HG03378 (cell line): ENCODE data around the gene ZNF892.
"Not testable (repeated sequence)": the region's sequence is repeated elsewhere in the genome, so short reads cannot be mapped to it uniquely, and the experiment has no call there.

Experiments used
- ATAC-seq: cut with Tn5 transposase; IDR thresholded peaks from one replicate; pipeline ENCODE4 v1.9.1; 2021; ENCODE audit warnings: mild to moderate bottlenecking, moderate library complexity; ENCODE audit not compliant: unreplicated experiment

The ZNF892 gene

DNA sequence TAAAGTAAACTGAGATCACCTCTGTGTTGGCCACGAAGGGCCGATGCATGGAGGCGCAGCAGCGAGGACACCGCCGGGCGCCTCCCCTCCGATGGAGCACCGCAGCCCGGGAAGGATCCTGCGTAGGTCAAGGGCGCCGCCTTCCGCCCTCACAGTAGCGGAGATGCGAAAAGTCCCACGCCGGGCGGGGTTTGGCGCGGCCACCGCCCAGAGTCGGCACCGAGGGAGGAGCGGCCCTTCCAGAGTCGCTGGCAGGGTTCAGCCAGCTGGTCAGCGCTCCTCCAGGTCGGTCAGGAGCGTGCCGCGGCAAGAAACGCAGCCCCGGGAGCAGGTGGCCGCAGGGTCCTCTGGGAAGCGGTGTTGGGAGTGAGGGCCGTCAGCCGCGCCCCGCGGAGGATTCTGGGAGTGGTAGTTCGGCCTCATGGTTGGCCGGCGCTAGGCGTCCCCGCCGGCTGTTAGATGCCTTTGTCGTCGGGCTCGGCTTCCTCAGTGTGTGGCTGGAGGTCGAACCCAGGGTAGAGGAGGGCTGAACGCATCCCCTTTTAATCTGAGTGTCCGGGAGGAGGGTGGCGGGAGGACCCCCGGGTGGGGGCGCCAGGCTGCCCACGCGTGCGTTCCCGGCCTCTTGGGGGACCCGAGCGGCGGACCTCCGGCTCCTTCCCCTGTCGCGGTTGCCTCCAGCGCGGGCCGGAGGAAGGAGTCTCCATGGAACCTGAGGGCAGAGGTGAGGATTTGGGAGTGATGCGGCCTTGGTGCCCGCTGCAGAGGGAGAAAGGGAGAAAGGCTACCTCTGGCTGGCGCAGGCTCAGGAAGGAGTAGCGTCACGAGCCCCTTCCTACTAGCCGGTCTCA is at the start of gene ZNF892:
Gene ZNF892 (plus strand): TSS at position 411 of the 851 bp plus-strand sequence. CDS start 295 bp downstream, at position 706.
- ATAC-seq: peak; percentile 96

DNA sequence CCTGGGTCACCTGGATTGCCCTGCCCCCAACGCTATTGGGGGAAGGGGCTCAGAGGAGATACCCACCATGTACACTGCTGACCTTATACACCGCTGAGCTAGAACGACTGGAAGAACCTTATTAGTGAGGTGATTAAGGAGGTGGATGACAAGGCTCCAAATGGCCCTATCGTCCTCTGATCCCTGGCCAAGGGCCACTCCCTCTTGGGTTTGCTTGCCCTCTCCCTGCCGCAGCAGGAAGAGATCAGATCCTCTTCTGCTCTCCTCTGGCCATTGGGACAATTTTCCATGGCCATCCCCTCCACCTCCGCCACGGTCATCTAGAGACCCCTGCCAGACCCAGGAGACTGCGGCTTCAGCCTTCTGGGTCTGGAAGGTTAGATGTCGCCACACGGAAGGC is 48.9 kb upstream of the ZNF892 start:
- no peak for ATAC-seq

DNA sequence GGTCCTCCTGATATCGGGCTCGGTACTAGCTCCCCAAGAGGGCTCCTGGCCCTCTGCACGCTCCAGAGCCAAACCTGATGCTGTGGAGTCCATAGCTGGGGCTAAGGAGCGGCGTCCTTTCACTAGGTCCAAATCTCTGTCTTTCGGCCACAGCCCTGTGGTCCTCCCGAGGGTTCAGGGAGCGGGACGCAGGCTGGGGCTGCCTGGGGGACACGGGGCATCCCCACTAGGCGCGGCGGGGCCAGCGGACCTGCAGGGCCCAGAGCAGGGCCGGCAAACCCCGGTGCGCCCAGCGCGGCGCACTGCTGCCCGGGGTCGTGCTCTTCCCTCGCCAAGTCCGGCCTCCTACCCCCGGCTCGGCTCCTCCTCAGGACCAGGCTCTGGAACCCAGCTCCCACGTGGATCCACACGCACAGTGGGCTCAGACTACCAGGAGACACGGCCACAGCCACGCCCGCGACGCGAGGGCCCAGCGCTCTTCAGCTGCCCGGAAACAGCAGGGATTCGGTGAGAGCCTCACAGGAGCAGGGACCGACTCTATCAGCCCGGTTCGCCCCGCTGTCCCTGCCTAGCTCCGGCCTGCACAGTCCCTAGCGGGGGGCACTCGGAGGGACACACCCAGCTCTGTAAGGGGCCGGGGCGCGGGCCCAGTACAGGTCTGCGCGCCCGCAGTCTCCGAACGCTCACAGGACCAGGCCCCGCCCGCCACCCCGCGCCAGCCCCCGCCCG is 48.3 kb upstream of the ZNF892 start:
- peak; percentile 34 for ATAC-seq

DNA sequence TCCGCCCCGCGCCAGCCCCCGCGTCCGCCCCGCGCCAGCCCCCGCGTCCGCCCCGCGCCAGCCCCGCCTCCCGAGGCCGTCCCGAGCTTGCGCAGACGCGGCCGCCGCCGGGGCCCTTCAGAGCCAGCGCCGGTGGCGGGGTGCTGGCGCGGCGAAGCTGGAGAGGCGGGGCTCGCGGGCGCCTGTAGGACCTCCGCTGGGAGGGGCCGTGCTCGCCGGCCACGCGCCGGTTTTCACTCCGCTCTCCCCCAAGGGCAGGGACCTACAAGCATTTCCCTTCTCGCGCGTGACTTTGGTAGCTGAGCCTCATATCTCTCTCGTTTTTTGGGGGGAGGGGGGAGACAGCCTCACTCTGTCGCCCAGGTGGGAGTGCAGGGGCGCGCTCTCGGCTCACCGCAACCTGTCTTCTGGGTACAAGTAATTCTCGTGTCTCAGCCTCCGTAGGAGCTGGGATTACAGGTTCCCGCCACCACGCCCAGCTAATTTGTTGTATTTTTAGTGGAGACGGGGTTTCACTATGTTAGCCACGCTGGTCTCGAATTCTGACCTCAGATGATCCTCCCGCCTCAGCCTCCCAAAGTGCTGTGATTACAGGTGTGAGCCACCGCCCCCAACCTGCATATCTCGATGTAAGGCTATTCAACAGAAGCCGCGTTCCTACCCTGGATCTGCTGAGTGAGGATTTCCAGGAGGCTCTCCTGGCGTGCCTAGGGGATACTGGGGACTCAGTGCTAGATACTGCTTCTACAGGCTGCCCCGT is 47.5 kb upstream of the ZNF892 start, which contains the start of gene ZNF514:
Gene ZNF514 (minus strand): TSS at position 159 of the 760 bp plus-strand sequence. CDS start 6,595 bp downstream, outside the sequence.
- ATAC-seq: peak; percentile 52

DNA sequence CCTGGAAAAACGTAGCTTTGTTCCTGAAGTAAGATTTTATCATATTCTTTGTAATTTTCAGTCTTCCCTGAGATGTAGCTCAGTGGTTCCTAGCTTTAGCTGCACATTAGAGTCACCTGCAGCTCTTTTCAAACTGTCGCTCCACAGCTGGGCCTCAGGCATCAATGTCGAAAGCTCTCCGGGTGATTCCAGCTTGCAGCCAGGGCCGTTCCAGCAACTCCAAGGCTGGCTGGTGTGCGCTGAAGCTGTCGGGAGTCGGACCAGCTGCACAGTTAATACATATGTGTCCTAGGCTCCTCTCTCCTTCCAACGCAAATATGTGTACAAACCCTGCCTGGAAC is 42.3 kb upstream of the ZNF892 start:
- ATAC-seq: peak; percentile 16

DNA sequence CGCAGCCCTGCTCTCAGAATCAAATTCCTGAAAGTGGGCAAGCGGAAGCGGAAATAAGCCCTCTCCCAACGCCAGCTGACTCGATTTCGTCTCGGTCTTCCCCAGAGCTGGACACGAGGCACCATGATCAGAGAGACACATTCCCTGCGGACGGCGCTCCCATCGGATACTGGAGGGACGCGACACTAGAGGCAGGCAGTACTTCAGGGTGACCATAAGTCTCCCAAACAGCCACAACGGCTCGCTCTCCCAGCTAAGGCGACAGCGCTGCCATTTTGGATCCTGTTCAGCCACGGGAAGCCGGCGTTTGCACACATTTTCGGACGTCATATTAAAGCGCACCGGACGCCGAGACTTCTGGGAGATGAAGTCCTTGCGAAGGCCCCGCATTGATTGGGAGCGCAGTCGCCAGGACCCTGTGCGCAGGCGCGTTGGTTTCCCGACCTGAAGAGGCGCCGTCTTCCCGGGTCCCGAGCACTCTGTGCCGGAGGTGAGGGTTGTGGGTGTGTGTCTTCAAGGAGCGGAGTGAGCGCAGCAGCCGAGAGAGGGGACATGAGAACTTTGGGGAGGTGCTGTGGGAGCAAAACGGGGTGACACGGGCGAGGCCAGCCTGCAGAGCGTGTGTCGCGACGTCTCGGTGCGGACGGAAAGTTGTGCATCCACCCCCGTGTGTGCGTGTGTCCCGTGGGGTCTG is 41.8 kb upstream of the ZNF892 start, which contains the start of gene ZNF2:
Gene ZNF2 (plus strand): TSS at position 439 of the 694 bp plus-strand sequence. CDS start 10,418 bp downstream, outside the sequence.
- ATAC-seq: peak; percentile 85

DNA sequence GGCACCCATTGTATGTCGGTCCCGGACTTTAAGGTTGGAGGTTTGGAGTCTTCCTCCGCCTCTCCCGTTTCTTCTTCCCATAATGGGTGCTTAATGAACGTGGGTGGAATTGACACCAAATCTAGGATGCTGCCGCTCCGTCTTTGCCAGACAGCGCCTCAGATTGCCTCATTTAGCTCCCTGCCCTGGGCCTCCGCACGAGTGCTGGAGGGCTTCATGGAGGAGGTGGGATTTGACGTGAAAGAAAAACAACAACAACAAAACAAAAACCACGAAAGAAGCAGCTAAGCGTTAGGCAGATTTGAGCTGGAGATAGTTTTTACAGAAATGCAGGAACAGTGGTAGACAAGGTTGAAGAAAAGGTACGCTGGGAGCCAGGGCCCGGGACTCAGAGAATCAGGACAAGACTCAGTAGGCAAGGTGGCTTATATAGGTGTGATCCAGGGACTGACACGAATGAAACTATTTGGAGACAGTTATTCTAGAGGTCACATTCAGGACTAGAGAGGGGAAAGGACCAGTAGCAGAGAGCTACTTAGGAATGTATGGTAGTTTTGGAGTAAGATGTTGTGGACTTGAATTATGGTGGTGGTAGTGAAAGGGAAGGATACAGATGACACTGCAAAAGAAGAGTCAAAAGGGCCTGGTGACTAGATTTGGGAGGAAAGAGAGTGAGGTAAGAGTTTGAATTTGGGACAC is 41.1 kb upstream of the ZNF892 start:
- ATAC-seq: peak; percentile 7

DNA sequence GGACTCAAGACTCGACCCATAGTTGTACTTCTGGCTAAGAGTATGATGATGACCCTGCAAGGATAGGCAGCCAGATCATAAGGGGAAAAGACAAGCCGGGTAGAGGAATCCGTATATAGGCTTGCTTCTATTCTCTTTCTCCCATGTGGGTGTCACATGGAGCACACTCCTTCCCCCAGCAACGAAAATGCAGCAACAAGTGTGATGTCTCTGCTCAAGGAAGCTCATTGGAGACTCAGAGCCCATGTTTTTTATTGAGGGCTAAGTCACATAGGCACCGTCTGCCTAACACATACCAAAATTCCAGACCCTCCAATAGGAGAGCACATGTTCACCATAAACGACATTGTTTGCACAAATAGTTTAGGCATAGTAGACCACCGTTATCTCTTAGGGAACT is 35.4 kb upstream of the ZNF892 start:
- no peak for ATAC-seq

DNA sequence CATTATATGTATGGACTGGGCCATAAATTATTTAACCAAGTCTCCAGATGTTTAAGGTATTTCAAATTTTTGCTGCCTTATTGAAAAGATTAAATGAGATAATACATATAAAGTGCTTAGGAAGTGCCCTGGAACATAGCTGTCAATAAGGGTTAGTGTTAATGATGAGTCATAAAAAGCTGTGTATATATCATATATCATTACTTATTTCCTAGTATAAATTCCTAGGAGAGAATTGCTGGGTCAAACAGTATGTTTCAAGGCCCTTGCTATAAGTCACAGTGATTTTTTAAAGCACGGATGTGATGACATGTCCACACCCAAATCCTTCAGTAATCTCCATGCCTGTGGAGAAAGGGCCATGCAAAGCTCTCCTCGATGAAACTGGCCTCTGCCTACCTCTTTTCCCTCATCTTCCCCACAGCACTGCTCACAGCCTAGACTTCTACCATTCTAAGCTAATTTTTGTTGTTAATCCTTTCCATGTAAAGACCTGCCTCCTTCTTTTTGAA is 33.2 kb upstream of the ZNF892 start:
- ATAC-seq: no peak

DNA sequence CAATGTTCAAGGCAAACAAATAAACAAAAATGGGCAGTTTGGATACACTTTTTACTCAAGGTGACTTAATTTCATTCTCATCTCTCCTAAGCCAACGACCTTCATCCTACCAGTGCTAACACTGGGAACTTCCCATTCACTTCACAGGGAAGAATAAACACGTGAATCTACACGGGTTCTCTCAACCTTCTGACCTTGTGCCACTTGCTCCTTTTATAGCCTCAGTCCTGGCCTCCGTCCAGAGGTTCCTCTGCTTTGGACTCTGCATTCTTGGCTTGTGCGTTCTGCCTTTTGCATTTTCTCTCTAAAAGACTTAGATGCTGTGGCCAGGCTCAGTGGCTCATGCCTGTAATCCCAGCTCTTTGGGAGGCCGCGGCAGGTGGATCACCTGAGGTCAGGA is 27.9 kb upstream of the ZNF892 start:
- ATAC-seq: no peak

DNA sequence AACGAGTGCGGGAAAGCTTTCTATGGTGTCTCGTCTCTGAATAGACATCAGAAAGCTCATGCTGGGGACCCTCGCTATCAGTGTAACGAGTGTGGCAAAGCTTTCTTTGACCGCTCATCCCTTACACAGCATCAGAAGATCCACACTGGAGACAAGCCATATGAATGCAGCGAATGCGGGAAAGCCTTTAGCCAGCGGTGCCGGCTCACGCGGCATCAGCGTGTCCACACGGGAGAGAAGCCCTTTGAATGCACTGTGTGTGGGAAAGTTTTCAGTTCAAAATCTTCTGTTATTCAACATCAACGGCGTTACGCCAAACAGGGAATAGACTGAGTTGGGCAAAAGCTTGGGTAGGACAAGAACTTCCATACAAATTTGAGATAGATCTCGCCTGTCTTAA is 25.5 kb upstream of the ZNF892 start:
- no peak for ATAC-seq

DNA sequence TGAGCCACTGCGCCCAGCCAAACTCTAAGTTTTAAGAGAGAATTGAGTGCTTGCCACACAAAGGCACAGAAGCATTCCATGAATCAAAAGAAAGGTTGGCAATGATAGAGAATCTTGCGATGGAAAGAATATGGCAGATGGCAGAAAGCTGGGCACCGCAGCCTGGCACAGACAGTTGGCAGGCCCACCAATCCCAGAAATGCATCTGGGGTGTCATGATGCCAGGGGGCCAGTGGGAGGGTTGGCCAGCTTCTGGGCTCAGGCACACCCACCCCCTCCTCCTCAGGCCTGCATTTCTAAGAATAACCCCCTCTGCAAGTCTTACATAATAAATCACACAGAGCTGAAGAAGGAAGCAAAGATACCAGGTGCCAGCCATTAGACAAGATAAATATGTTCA is 22.1 kb upstream of the ZNF892 start:
- no peak for ATAC-seq

DNA sequence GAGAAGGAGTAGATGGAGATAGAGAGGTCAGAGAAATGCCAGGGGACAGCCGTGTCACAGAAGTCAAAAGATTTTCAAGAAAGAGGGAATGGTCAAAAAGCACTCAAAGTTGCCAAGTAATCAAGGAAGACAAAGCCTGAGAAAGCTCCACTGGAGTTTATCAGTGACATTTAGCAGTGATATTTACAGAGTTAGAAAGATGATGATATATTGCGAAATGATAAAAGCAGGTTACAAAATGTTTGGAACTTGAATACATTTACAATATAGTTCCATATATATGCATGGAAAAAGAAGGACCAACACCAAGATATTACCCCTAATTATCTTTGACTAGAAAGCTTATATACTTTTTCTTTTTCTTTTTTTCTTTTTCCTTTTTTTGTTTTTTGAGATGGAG is 21.3 kb upstream of the ZNF892 start:
- ATAC-seq: no peak

DNA sequence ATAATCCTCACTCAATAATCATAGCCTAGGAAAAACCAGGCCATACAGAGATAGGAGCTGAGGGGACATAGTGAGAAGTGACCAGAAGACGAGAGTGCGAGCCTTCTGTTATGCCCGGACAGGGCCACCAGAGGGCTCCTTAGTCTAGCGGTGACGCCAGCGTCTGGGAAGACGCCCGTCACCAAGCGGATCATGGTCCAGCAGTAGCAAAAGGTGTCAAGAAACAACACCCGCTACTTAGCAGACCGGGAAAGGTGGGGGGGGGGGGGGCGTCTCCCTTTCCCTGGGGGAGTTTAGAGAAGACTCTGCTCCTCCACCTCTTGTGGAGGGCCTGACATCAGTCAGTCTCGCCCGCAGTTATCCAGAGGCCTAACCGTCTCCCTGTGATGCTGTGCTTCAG is 14.4 kb upstream of the ZNF892 start:
- not testable (repeated sequence) for ATAC-seq

DNA sequence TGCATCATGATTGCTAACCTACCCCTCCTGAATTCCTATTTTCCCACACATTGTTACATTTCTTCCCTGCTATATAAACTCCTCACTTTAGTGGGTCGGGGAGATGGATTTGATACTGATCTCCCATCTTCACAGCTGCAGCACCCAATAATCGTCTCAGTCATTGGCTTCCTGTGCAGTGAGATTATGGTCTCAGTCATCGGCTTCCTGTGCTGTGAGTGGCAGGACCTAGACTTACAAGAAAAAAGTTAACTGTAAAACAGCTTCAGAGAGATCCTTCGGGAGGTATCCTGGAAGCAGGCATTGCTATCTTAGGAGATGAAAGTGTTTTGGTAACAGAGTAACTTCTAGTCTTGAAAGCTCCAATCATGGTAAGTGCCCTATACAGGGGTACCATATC is 3.4 kb upstream of the ZNF892 start:
- no peak for ATAC-seq

DNA sequence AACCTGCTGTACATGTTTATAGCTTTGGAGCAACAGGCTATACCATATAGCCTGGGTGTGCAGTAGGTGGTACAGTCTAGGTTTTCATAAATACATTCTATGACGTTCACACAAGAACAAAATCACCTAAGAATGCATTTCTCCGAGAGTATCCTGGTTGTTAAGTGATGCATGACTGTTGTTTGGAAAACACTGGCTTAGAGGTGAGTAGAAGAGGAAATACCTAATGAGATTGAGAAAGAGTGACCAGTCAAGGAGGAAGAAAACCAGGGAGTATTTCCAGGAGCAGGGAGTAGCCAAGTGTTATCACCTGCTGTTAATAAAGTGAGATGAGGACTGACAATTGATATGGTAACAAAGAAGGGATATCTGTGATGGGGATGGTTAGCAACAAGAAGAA is 2.9 kb upstream of the ZNF892 start:
- ATAC-seq: no peak

DNA sequence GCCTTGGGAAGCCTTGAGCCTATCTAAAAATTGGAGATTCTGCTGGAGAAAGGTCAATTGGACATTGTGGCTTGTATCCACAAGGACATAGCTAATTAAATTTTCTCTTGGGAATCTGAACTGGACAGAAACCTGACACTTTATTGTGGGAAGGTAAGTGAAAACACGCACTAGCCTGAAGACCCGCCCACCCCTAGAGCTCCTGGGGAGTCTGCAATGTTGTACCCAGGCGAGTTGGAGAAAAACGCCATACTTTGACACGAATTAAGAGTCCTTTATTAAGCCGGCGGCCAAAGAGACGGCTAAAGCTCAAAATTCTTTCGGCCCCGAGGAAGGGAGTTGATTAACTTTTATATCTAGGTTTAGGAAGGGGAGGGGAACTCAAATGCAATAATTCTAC is 1.2 kb upstream of the ZNF892 start:
- no peak for ATAC-seq

DNA sequence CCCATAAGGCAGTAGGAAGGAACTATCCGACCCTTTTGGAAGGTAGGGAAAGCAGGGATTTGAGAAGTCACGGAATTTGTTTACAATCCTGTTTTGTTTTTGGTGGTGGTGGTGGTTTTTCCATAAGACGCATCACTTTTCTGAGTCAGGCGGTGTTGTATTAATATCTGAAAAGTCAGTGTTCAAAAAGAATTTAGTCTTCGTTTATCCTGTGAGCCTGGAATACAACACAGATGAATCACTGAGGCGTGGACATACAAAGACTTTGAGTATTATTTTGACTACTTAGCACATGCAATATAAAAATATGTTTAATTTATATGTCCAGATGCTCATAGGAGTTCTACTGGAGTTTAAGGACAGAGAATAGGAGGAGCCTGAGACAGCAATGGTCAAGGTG is 785 bp downstream of the ZNF892 start:
- ATAC-seq: no peak

DNA sequence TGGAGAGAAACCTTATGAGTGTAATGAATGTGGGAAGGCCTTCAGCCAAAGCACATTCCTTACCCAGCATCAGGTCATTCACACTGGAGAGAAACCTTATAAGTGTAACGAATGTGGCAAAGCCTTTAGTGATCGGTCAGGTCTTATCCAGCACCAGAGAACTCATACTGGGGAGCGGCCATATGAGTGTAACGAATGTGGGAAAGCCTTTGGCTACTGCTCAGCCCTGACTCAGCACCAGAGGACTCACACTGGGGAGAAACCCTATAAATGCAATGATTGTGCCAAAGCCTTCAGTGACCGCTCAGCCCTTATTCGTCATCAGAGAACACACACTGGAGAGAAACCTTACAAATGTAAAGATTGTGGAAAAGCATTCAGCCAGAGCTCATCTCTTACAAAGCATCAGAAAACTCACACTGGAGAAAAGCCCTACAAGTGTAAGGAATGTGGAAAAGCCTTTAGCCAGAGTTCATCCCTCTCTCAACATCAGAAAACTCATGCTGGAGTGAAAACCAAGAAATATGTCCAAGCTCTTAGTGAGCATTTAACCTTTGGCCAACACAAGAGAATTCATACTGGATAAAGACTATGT is 7.8 kb downstream of the ZNF892 start:
- ATAC-seq: no peak

DNA sequence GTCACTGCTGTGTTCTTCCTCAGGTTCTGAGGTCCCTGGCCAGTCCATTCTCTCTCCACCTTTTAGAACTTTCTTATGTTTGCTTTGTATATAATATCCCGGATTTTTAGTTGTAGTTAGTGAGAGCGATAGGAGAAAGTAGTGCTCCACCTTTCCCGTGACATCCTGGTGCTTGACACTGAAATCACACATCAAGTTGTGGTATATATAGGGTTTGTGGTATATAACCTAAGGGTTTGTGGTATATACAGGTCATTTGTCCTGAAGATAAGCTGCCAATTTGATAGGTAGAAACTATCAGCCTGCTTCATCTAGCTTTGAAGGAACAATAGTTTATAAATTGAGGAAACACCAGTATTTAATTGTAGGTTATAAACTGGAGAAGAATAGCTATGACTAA is 13.1 kb downstream of the ZNF892 start:
- no peak for ATAC-seq
